GM19395 (cell line): ENCODE measurements around the gene RBBP5.

ENCODE experiments used
- ATAC-seq: cut with Tn5 transposase; IDR thresholded peaks from one replicate; pipeline ENCODE4 v1.9.1; 2021; ENCODE audit warnings: mild to moderate bottlenecking, moderate library complexity; ENCODE audit not compliant: unreplicated experiment

RBBP5 gene

GRCh38 chr1:205058853-205059252 lies 62.9 kb downstream of the RBBP5 start:
- no peak for ATAC-seq

GRCh38 chr1:205057808-205058575 lies 63.8 kb downstream of the RBBP5 start:
- ATAC-seq = no peak

DNA sequence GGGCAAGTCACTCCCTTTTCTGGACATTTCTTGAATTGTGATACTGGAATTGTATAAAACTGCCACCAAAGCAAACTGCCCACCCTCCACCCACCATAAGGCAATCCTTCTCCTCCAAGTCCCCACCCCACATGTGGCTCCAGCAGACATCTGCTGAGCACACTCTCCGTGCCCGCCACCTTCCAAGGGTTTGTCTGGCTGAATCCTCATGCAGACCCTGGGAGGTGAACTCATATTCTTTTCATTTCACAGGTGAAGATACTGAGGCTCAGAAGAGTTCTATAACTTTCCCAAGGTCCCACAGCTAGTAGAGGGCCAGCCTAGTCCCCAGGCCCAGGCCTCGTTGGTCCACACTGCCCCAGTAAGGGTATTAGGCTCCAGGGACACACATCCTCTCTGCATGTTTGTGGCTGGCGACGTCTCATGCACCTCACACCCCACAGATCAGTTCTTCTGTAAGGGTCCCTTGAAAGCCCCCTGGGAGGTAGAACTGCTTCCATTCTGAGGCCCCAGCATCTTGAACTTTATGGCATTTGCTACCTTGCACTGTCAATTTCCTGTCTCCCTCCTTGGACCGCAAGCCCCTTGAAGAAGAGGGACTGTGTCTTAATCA lies 64.7 kb downstream of the RBBP5 start:
- ATAC-seq = no peak

- no peak for ATAC-seq
Measured at GRCh38 chr1:205056188-205056611, 65.6 kb downstream of the RBBP5 start.

- ATAC-seq = no peak
Measured at GRCh38 chr1:205054013-205054412, 67.8 kb downstream of the RBBP5 start.

- no peak for ATAC-seq
Measured at GRCh38 chr1:205053296-205053695, 68.5 kb downstream of the RBBP5 start.

GRCh38 chr1:205052690-205053089 lies 69.1 kb downstream of the RBBP5 start:
- ATAC-seq = no peak

DNA sequence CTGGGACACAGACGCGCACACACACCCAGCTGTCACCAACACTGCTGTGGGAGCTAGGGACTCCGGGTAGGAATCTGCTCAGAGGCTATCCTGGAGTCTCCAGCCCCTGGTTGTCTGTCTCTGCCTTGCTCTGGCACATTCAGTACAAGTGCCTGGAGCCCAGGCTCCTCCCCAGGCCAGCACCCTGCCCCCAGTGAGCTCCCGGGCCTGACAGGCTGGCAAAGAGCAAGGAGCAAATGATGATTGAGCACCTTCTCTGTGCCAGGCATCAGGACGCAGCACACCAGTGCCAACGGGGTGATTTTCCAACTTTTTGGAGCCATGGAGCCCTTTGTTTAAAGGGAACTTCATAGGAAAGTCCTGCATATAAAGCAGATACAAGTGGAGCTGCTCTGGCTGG lies 72.3 kb downstream of the RBBP5 start:
- no peak for ATAC-seq

GRCh38 chr1:205048382-205048781 lies 73.4 kb downstream of the RBBP5 start:
- no peak for ATAC-seq

- no peak for ATAC-seq
Measured at GRCh38 chr1:205047764-205048231, 74.0 kb downstream of the RBBP5 start.

DNA sequence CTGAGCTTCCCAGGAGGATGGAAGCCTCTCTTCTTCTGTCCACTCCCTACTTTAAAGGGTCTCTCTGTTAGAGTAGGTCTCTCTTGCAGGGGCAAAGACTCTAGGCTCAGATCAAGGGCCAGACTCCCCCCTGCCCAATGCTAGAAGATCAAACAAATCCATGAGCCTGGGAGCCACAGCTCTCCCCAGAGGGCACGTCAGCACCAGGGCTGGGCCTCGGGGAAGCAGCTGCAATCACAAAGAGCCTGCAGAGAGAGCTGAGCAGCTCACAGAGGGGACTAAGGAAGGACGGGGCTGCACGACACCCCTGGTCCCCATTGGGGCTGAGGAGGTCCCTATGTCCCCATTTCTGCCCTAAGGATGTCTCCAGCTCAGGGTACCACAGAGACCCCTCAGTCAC lies 74.9 kb downstream of the RBBP5 start:
- ATAC-seq = no peak

DNA sequence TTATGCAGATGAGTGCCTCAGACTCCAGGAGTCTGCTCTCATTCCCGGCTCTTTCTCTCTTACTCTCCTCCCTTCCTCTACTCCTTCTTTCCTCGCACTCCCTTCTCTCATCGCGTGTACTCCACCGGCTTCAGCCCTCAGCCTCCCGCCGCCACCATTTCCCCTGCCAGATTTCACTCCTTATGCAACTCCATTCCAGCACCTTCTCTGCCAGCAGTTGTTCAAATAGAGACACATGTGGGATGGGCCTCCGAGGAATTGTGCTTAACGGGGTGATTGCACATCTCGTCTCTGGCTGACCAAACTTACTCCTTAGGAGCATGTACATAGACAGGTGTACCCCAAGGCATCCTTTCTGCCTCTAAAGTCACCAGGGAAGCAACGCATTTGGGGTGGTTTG lies 76.6 kb downstream of the RBBP5 start:
- no peak for ATAC-seq

DNA sequence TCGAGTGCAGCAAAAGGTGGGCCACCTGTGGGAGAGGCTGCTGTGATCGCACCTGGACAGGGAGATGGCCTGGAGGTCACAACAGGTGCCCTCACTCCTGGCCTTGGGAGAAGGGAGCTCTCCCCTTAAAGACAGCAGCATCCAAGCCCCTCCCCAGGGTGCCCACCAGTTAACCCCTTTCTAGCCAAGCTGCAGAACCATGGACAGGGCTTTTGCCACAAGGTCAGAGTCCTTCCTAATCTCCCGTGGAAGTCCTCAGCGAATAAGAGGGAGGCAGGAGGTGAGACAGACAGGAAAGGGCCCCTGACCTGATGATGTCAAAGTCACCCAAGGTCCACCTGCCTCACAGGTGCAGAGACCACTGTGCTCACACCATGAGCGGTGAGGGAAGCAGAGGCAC lies 77.0 kb downstream of the RBBP5 start:
- no peak for ATAC-seq

GRCh38 chr1:205043866-205044265 lies 77.9 kb downstream of the RBBP5 start:
- no peak for ATAC-seq

DNA sequence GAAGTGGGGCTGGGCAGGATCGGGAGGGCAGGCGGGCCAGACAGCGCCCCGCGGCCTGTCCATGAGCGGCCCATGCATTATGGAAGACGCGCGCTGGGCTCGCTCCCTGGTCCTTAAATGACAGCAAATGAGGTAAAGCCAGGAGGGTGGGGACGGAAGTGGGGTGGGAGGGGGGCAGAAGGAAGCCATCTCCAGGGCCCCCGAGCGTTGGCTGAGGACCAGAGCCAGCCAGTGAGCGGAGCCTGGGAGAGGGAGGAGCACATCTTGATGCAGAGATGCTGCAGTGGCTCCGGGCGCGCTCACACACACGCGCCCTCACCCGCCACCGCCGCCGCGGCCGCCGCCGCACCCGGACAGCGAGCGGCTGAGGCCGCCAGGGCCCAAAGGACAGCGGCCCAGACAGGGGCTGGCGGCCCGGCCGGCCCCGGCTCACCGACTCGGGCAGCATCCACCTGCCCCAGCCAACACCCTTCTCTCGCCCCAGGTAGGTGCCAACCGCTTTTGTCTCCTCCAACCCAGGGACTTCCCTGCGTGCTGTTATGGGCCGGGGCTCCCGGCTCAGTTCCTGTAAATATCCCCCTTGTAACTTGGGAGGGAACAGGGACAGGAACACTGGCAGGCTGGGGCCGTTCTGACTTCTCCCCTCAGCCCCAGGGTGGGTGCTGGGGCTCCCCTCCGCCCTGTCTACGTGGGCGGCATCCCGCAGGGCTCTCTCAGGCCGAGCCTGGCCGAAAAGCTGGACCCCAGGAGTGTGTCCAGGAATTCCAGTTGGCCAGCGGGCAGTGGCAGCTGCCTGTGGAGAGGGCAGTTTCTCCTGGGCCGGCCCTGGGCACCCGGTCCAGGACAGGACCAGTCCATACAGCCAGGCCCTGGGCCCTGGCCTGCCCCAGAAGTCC lies 78.6 kb downstream of the RBBP5 start, which contains the start of gene CNTN2:
Gene CNTN2 (plus strand): TSS at position 302 of the 896 bp plus-strand sequence. CDS start 9,974 bp downstream, outside the sequence.
- no peak for ATAC-seq

- no peak for ATAC-seq
Measured at GRCh38 chr1:205041998-205042910, 79.5 kb downstream of the RBBP5 start.

DNA sequence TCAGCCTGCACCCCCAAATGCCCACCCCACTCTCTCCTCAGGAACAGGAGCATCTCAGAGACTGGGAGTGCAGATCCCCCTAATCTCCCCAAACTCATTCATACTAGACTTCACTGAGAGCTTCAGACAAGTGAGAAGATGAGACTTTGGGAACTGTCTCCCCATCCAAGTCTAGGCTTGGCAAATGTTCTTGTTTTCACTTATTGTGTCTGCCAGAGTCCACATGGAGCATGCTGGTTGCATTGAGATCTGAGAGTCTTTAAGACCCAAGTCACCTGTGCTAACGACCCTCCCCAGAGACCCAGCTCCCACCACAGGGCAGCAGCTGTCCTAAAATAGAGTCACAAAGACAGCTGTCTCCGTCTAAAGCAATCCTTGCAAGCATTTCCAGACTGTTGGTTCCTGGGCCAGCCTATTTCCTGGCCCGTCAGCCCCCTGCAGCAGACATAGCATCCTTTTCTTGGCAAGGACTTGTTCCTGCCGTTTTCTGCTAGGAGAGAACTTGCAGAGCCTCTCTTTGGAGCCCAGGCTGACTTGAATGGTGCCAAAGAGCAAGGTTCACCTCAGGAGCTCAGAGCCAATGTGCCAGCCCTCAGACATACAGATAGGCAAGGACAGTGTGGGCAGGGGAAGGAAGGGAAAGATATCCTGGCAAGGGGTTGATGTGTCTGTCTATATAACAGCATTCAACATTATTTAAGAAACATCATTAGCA lies 80.6 kb downstream of the RBBP5 start:
- ATAC-seq = no peak

- ATAC-seq = no peak
Measured at GRCh38 chr1:205038132-205038786, 83.5 kb downstream of the RBBP5 start.

GRCh38 chr1:205037539-205037938 lies 84.2 kb downstream of the RBBP5 start:
- no peak for ATAC-seq
